T-helper 2 cell treated with Interferon-gamma antibody and Interleukin-4, amounts not matched to agents 5 μg/mL and 100 μg/mL, for 36 hours (primary cell): ENCODE measurements around the gene SLC16A6.
"Not testable (repeated sequence)": the region's sequence is repeated elsewhere in the genome, so short reads cannot be mapped to it uniquely, and the experiment has no call there.

Experiments used
- DNase-seq: peaks from one replicate; pipeline ENCODE4 v3.0.0; 2021; ENCODE audit warnings: low spot score
- H3K27ac Mint-ChIP-seq: one replicate; pipeline ENCODE4 v1.8.0; 2021; ENCODE audit warnings: mild to moderate bottlenecking, mixed read lengths
- H3K27me3 Mint-ChIP-seq: one replicate; pipeline ENCODE4 v1.8.0; 2021; ENCODE audit warnings: low read depth, mixed read lengths
- H3K36me3 Mint-ChIP-seq: one replicate; pipeline ENCODE4 v1.8.0; 2021; ENCODE audit warnings: low read depth, mixed read lengths
- H3K4me1 Mint-ChIP-seq: one replicate; pipeline ENCODE4 v1.8.0; 2021; ENCODE audit warnings: low read depth, mixed read lengths
- H3K4me3 Mint-ChIP-seq: one replicate; pipeline ENCODE4 v1.8.0; 2022; ENCODE audit warnings: mild to moderate bottlenecking, moderate library complexity, mixed read lengths
- H3K9me3 Mint-ChIP-seq: one replicate; pipeline ENCODE4 v1.8.0; 2021; ENCODE audit warnings: mixed read lengths

The SLC16A6 gene

GRCh38 chr17:68320311-68320865 is 29.5 kb upstream of the SLC16A6 start:
- Mint-ChIP-seq H3K4me1 (peaks cover 12% of the 10 kb centered on the region), H3K27ac (peak overlapping the region; percentile 11)

GRCh38 chr17:68319410-68320162 is 28.7 kb upstream of the SLC16A6 start:
- no peaks in the 10 kb centered on the region for H3K27me3 Mint-ChIP-seq

More at GRCh38 chr17:68320311-68320865, 29.5 kb upstream of the SLC16A6 start:
- no peak for DNase-seq
- Mint-ChIP-seq H3K27me3 (no peaks in the 10 kb centered on the region), H3K4me3 (no peak overlapping the region), H3K9me3 (no peaks in the 10 kb centered on the region), H3K36me3 (no peaks in the 10 kb centered on the region)

GRCh38 chr17:68318103-68318991 is 27.4 kb upstream of the SLC16A6 start:
- peaks cover 19% of the 10 kb centered on the region for H3K4me1 Mint-ChIP-seq
- H3K27ac Mint-ChIP-seq = no peak overlapping the region
- no peak overlapping the region for H3K4me3 Mint-ChIP-seq
- no peaks in the 10 kb centered on the region for H3K36me3 Mint-ChIP-seq
- H3K9me3 Mint-ChIP-seq = no peaks in the 10 kb centered on the region
- no peaks in the 10 kb centered on the region for H3K27me3 Mint-ChIP-seq
- no peak for DNase-seq

More at GRCh38 chr17:68319410-68320162, 28.7 kb upstream of the SLC16A6 start:
- peaks cover 20% of the 10 kb centered on the region for H3K4me1 Mint-ChIP-seq
- no peak overlapping the region for H3K4me3 Mint-ChIP-seq
- DNase-seq = no peak
- H3K27ac Mint-ChIP-seq = no peak overlapping the region
- no peaks in the 10 kb centered on the region for H3K36me3 Mint-ChIP-seq
- H3K9me3 Mint-ChIP-seq = no peaks in the 10 kb centered on the region

GRCh38 chr17:68317458-68317857 is 26.5 kb upstream of the SLC16A6 start:
- H3K27ac Mint-ChIP-seq = no peak overlapping the region
- H3K36me3 Mint-ChIP-seq = no peaks in the 10 kb centered on the region
- H3K9me3 Mint-ChIP-seq = no peaks in the 10 kb centered on the region
- no peaks in the 10 kb centered on the region for H3K27me3 Mint-ChIP-seq
- no peak for DNase-seq
- H3K4me3 Mint-ChIP-seq = no peak overlapping the region
- H3K4me1 Mint-ChIP-seq = peaks cover 23% of the 10 kb centered on the region

GRCh38 chr17:68315930-68316329 is 25.0 kb upstream of the SLC16A6 start:
- no peaks in the 10 kb centered on the region for H3K9me3 Mint-ChIP-seq
- peaks cover 33% of the 10 kb centered on the region for H3K4me1 Mint-ChIP-seq
- peak overlapping the region; percentile 11 for H3K27ac Mint-ChIP-seq
- no peak overlapping the region for H3K4me3 Mint-ChIP-seq
- H3K27me3 Mint-ChIP-seq = no peaks in the 10 kb centered on the region
- peaks cover 2% of the 10 kb centered on the region for H3K36me3 Mint-ChIP-seq
- no peak for DNase-seq

GRCh38 chr17:68314916-68315535 is 24.1 kb upstream of the SLC16A6 start:
- no peaks in the 10 kb centered on the region for H3K9me3 Mint-ChIP-seq
- H3K4me3 Mint-ChIP-seq = peak overlapping the region; percentile 75
- DNase-seq = no peak
- no peaks in the 10 kb centered on the region for H3K27me3 Mint-ChIP-seq
- peaks cover 42% of the 10 kb centered on the region for H3K4me1 Mint-ChIP-seq
- peak overlapping the region; percentile 75 for H3K27ac Mint-ChIP-seq
- peaks cover 2% of the 10 kb centered on the region for H3K36me3 Mint-ChIP-seq

- peaks cover 43% of the 10 kb centered on the region for H3K4me1 Mint-ChIP-seq
- H3K4me3 Mint-ChIP-seq = no peak overlapping the region
- no peaks in the 10 kb centered on the region for H3K27me3 Mint-ChIP-seq
- peak overlapping the region; percentile 45 for H3K27ac Mint-ChIP-seq
- peak; percentile 53 for DNase-seq
- peaks cover 10% of the 10 kb centered on the region for H3K36me3 Mint-ChIP-seq
- H3K9me3 Mint-ChIP-seq = no peaks in the 10 kb centered on the region
Measured at GRCh38 chr17:68310152-68310551, 19.2 kb upstream of the SLC16A6 start.

GRCh38 chr17:68309066-68309670 is 18.2 kb upstream of the SLC16A6 start:
- not testable (repeated sequence) for H3K9me3 Mint-ChIP-seq, H3K4me3 Mint-ChIP-seq, H3K27me3 Mint-ChIP-seq, H3K27ac Mint-ChIP-seq, DNase-seq
- H3K4me1 Mint-ChIP-seq = peaks cover 37% of the 10 kb centered on the region
- H3K36me3 Mint-ChIP-seq = peaks cover 10% of the 10 kb centered on the region

- Mint-ChIP-seq H3K36me3 (peaks cover 10% of the 10 kb centered on the region), H3K4me1 (peaks cover 34% of the 10 kb centered on the region)
- not testable (repeated sequence) for H3K9me3 Mint-ChIP-seq, DNase-seq, H3K4me3 Mint-ChIP-seq, H3K27me3 Mint-ChIP-seq, H3K27ac Mint-ChIP-seq
Measured at GRCh38 chr17:68308486-68308885, 17.6 kb upstream of the SLC16A6 start.

GRCh38 chr17:68307443-68307842 is 16.5 kb upstream of the SLC16A6 start:
- no peak for DNase-seq
- H3K4me1 Mint-ChIP-seq = peaks cover 35% of the 10 kb centered on the region
- no peak overlapping the region for H3K4me3 Mint-ChIP-seq
- H3K9me3 Mint-ChIP-seq = no peaks in the 10 kb centered on the region
- peaks cover 10% of the 10 kb centered on the region for H3K36me3 Mint-ChIP-seq
- H3K27me3 Mint-ChIP-seq = no peaks in the 10 kb centered on the region
- H3K27ac Mint-ChIP-seq = no peak overlapping the region

- no peak for DNase-seq
- Mint-ChIP-seq H3K4me3 (no peak overlapping the region), H3K27me3 (no peaks in the 10 kb centered on the region), H3K9me3 (no peaks in the 10 kb centered on the region), H3K36me3 (peaks cover 10% of the 10 kb centered on the region), H3K4me1 (peaks cover 36% of the 10 kb centered on the region), H3K27ac (no peak overlapping the region)
Measured at GRCh38 chr17:68306819-68307218, 15.9 kb upstream of the SLC16A6 start.

GRCh38 chr17:68305142-68305541 is 14.2 kb upstream of the SLC16A6 start:
- H3K9me3 Mint-ChIP-seq = no peaks in the 10 kb centered on the region
- H3K4me1 Mint-ChIP-seq = peaks cover 26% of the 10 kb centered on the region
- peaks cover 8% of the 10 kb centered on the region for H3K36me3 Mint-ChIP-seq
- no peak overlapping the region for H3K27ac Mint-ChIP-seq
- no peak for DNase-seq
- no peak overlapping the region for H3K4me3 Mint-ChIP-seq
- H3K27me3 Mint-ChIP-seq = no peaks in the 10 kb centered on the region

GRCh38 chr17:68304706-68305105 is 13.8 kb upstream of the SLC16A6 start:
- H3K9me3 Mint-ChIP-seq = no peaks in the 10 kb centered on the region
- H3K4me3 Mint-ChIP-seq = no peak overlapping the region
- DNase-seq = no peak
- no peaks in the 10 kb centered on the region for H3K27me3 Mint-ChIP-seq
- H3K27ac Mint-ChIP-seq = no peak overlapping the region
- peaks cover 8% of the 10 kb centered on the region for H3K36me3 Mint-ChIP-seq
- H3K4me1 Mint-ChIP-seq = peaks cover 24% of the 10 kb centered on the region
